Upper lobe of left lung (tissue), 4 donors: ENCODE results near the gene PPP1R8.

Source experiments
- CTCF ChIP-seq, 6 experiments: fragments of 450-650 bp in 4 of 6; fragments of 200-600 bp in 2 of 6; sonication (generic) in 2 of 6; IDR thresholded peaks; one replicate each; pipeline ENCODE4 v1.5.1; 2016 to 2019; ENCODE audit warnings: antibody characterized with exemption in 6 of 6
- EP300 ChIP-seq, 4 donors: sonication (generic); formaldehyde crosslinking; IDR thresholded peaks; one replicate each; pipeline ENCODE4 v1.5.1; 2017; ENCODE audit warnings: antibody characterized with exemption in 4 of 4, control low read depth in 2 of 4
- POLR2A ChIP-seq, 4 donors: fragments of 450-650 bp; IDR thresholded peaks; one replicate each; pipeline ENCODE4 v1.5.1; 2016 to 2017; ENCODE audit warnings: antibody characterized with exemption in 4 of 4, mild to moderate bottlenecking in 2 of 4
- POLR2AphosphoS5 ChIP-seq, 2 donors: sonication (generic); formaldehyde crosslinking; IDR thresholded peaks; one replicate each; pipeline ENCODE4 v1.5.1; 2017; ENCODE audit warnings: antibody characterized with exemption in 2 of 2

DNA sequence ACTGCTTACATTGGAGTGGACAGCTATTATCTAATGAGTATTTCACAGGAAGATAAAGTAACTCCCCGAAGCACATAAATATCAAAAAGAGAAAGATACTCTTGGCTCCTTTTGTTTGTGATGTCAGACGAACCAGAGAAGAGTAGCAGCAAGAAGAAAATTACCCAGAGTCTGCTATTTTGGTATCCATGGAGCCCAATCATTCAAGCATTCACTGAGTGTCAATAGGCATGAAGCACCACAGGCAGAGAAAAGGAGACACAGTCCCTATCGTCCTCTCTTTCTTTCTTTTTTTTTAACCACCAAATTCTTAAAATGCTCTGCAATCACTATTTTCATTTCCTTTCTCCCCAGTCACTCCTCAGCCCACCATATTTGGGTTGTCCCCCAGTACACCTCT lies 63.9 kb downstream of the PPP1R8 start:
- TF ChIP-seq POLR2AphosphoS5 (IDR thresholded peaks at IDR 0.05) (no peak), POLR2A (IDR thresholded peaks at IDR 0.05) (no peak), CTCF (IDR thresholded peaks at IDR 0.05) (no peak), EP300 (IDR thresholded peaks at IDR 0.05) (no peak)
